Myocyte (in vitro differentiated cells): ENCODE measurements around the gene MPG. TPM values are rescaled to one million over a fixed set of nuclear protein-coding genes. Genes with fewer than 3 reads are reported as not detected.

Source experiments
- DNase-seq: peaks from one replicate; pipeline ENCODE4 v3.0.0-alpha.2; 2012; ENCODE audit warnings: low read depth
- total RNA-seq: library from RNA; depleted of rRNA; stranded (reverse); fragments of >200 nt; gene quantifications from 2 replicates; pipeline ENCODE4 v1.2.3, GENCODE V29; 2014

Gene MPG
- total RNA-seq, 1 donor from 2014 or later = 168 TPM

- DNase-seq = no peak
These were observed 27.0 kb upstream of the MPG start for GRCh38 chr16:50769-51591.

- peak; percentile 98 for DNase-seq
These were observed 24.4 kb upstream of the MPG start, which contains the start of the genes POLR3K and SNRNP25 for GRCh38 chr16:53346-54236. Gene POLR3K (minus strand): TSS chr16:53608. CDS start chr16:53586, 22 bp downstream. Gene SNRNP25 (plus strand): TSS chr16:53828. CDS start chr16:54017, 189 bp downstream.

- no peak for DNase-seq
These were observed 23.8 kb upstream of the MPG start for GRCh38 chr16:54237-54581.

- peak; percentile 64 for DNase-seq
These were observed 22.4 kb upstream of the MPG start for GRCh38 chr16:55571-56136.

- DNase-seq = no peak
These were observed 21.6 kb upstream of the MPG start for GRCh38 chr16:56231-56927.

GRCh38 chr16:57711-58110 lies 20.3 kb upstream of the MPG start:
- no peak for DNase-seq

- DNase-seq = no peak
These were observed 19.3 kb upstream of the MPG start for GRCh38 chr16:58491-59439.

- no peak for DNase-seq
These were observed 18.5 kb upstream of the MPG start for GRCh38 chr16:59440-60059.

GRCh38 chr16:60166-60565 lies 17.9 kb upstream of the MPG start:
- no peak for DNase-seq

- DNase-seq = no peak
These were observed 16.8 kb upstream of the MPG start for GRCh38 chr16:60929-61878.

GRCh38 chr16:61879-62281 lies 16.1 kb upstream of the MPG start:
- no peak for DNase-seq

- no peak for DNase-seq
These were observed 15.6 kb upstream of the MPG start for GRCh38 chr16:62283-62967.

- no peak for DNase-seq
These were observed 15.0 kb upstream of the MPG start for GRCh38 chr16:62968-63391.

- no peak for DNase-seq
These were observed 14.6 kb upstream of the MPG start for GRCh38 chr16:63466-63865.

GRCh38 chr16:63998-64913 lies 13.8 kb upstream of the MPG start:
- DNase-seq = peak; percentile 91

GRCh38 chr16:64914-65255 lies 13.1 kb upstream of the MPG start:
- no peak for DNase-seq

GRCh38 chr16:65745-66144 lies 12.3 kb upstream of the MPG start:
- DNase-seq = no peak
